BLaER1 treated with 17β-estradiol and CSF1 and Interleukin-3, amounts not matched to agents 10 nM and 100 nM (cell line): ENCODE measurements around the gene ANO1.

ENCODE experiments used
- H3K27ac ChIP-seq, 11 experiments: shearing (Covaris generic); formaldehyde crosslinking; 2 replicates each; pipeline ENCODE4 v1.8.1; 2022
- H3K27me3 ChIP-seq, 11 experiments: shearing (Covaris generic); formaldehyde crosslinking; 2 replicates each; pipeline ENCODE4 v1.8.1; 2022
- H3K36me3 ChIP-seq, 11 experiments: shearing (Covaris generic); formaldehyde crosslinking; 2 replicates each; pipeline ENCODE4 v1.8.1; 2022
- H3K4me1 ChIP-seq, 10 experiments: shearing (Covaris generic); formaldehyde crosslinking; 2 replicates each; pipeline ENCODE4 v1.8.1; 2022
- H3K4me2 ChIP-seq, 11 experiments: shearing (Covaris generic); formaldehyde crosslinking; 2 replicates each; pipeline ENCODE4 v1.8.1; 2022
- H3K4me3 ChIP-seq, 10 experiments: shearing (Covaris generic); formaldehyde crosslinking; 2 replicates each; pipeline ENCODE4 v1.8.1; 2022
- H3K9ac ChIP-seq, 11 experiments: shearing (Covaris generic); formaldehyde crosslinking; 2 replicates each; pipeline ENCODE4 v1.8.1; 2022
- H3K9me3 ChIP-seq, 11 experiments: shearing (Covaris generic); formaldehyde crosslinking; replicated peaks in 1 of 11; 2 replicates each; pipeline ENCODE4 v1.8.1; 2022
- H4K20me1 ChIP-seq, 11 experiments: shearing (Covaris generic); formaldehyde crosslinking; 2 replicates each; pipeline ENCODE4 v1.8.1; 2022
- Cebpa-rat ChIP-seq, 11 experiments: shearing (Covaris generic); IDR thresholded peaks; 2 replicates each; pipeline ENCODE4 v1.8.1; 2022

Gene ANO1

DNA sequence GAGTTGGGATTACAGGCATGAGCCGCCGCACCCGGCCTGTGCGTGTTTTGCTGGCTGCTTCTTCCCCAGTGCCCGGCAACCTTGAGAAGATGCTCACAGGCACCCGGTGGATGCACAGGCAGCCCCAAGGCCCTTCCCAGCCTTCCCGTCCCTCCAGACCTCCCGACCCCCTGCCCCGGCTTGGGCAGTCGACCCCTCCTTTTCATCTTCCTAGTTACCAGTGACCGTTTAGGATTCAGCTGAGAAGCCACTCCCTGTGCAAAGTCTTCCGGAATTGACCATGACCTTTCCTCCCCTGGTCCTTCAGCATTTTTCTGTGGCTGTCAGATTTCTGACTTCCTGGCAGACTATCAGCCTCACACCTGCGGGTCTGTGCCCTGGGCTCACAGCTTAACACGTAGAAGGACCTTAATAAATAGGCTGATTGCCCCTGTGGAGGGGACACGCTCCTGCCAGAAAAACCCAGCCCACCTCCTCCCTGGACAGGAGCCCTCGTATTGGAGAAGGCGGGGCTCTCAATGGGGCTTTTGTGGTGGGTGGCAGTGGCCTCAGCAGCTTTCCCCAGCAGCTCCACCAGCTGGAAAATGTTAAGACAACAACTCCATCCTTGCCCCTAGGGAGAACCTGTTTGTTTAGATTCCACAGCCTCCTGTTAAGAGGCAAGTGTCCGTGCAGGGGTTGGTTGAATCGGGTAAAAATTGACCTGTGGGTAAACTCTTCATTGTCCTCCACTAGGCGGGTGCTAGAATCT is 10.4 kb upstream of the ANO1 start:
- Histone ChIP-seq H3K27me3 (0 out of 22 replicates have a peak, but pooled peaks cover 0 to 5% (median 0%) of the 10 kb centered on the region in 11 experiments), H4K20me1 (no peaks in the 10 kb centered on the region; a peak in 2 of 22 replicates), H3K36me3 (no peaks in the 10 kb centered on the region), H3K4me3 (no peak overlapping the region), H3K9me3 (no peaks in the 10 kb centered on the region), H3K9ac (no peak overlapping the region), H3K4me1 (peaks cover 9 to 37% (median 20%) of the 10 kb centered on the region in 10 experiments), H3K4me2 (peak overlapping the region in 4 of 11 experiments; percentile 5 to 37 (median 14); a peak in 3 of 22 replicates), H3K27ac (no peak overlapping the region)
- no peak for TF ChIP-seq Cebpa-rat (IDR thresholded peaks at IDR 0.05)

DNA sequence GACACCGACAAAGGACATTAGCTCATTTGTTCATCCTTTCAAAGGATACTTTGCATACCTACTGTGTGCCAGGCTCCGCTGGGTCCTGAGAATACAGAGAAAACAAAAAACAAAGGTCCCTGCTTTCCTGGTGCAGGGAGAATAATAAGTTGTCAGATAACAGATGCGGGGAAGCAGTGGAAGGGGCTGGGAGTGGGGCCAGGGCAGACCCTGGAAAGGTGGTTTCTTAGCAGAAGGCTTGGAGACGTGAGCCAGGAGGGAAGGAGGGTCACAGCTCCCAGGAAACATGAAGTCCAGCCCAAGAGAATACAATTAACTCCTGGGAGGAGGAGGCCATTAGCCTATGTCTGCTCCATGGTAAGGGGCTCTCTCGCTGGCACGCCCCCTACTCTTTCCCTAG is 9.8 kb upstream of the ANO1 start:
- no peak overlapping the region for H3K9ac ChIP-seq
- no peaks in the 10 kb centered on the region for H3K9me3 ChIP-seq
- no peaks in the 10 kb centered on the region for H3K36me3 ChIP-seq
- H3K27ac ChIP-seq, result no peak overlapping the region
- H3K4me3 ChIP-seq, result no peak overlapping the region
- H3K4me2 ChIP-seq, result peak overlapping the region in 4 of 11 experiments; percentile 5 to 37 (median 14); a peak in 3 of 22 replicates
- H3K27me3 ChIP-seq, result peaks cover 0 to 9% (median 0%) of the 10 kb centered on the region in 11 experiments; a peak in 1 of 22 replicates
- no peak for TF ChIP-seq Cebpa-rat (IDR thresholded peaks at IDR 0.05)
- H3K4me1 ChIP-seq, result peaks cover 15 to 43% (median 26%) of the 10 kb centered on the region in 10 experiments
- peaks cover 0 to 5% (median 0%) of the 10 kb centered on the region in 11 experiments; a peak in 3 of 22 replicates for H4K20me1 ChIP-seq

DNA sequence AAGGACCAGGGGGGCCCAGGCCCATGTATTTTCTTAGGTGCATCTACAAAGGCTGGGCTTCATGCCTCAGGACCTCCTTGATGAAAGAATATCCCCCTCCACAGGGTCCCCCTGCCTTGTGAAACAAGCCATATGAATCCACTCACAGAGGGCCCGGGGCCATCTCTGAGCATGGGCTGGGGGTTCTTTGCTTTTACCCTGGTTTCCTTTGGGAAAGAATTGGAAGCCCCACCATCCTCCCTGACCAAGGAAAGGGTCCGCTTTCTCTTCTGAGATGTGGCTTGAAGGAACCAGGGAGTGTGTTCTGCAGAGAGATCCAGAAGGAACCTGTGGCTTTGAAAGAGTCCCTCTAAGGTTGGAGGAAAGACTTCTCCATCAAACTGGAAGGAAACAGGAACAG is 9.2 kb upstream of the ANO1 start:
- no peak overlapping the region for H3K4me2 ChIP-seq
- H3K27me3 ChIP-seq, result peaks cover 0 to 15% (median 0%) of the 10 kb centered on the region in 11 experiments; a peak in 6 of 22 replicates
- no peaks in the 10 kb centered on the region for H3K9me3 ChIP-seq
- H3K4me1 ChIP-seq, result peaks cover 21 to 49% (median 32%) of the 10 kb centered on the region in 10 experiments
- no peak overlapping the region for H3K4me3 ChIP-seq
- no peaks in the 10 kb centered on the region for H3K36me3 ChIP-seq
- no peak overlapping the region for H3K27ac ChIP-seq
- H4K20me1 ChIP-seq, result peaks cover 0 to 7% (median 0%) of the 10 kb centered on the region in 11 experiments; a peak in 3 of 22 replicates
- H3K9ac ChIP-seq, result no peak overlapping the region
- no peak for TF ChIP-seq Cebpa-rat (IDR thresholded peaks at IDR 0.05)

GRCh38 chr11:70070706-70071105 is 7.4 kb upstream of the ANO1 start:
- Histone ChIP-seq H3K27me3 (peaks cover under 1 to 33% (median 4%) of the 10 kb centered on the region in 11 experiments; a peak in 18 of 22 replicates), H3K4me2 (peak overlapping the region in 1 of 11 experiments; percentile 86; a peak in 1 of 22 replicates)

GRCh38 chr11:70071996-70072395 is 6.1 kb upstream of the ANO1 start:
- peaks cover 13 to 46% (median 17%) of the 10 kb centered on the region in 11 experiments for H3K27me3 ChIP-seq

More at GRCh38 chr11:70070706-70071105, 7.4 kb upstream of the ANO1 start:
- no peak overlapping the region for H3K27ac ChIP-seq
- H3K4me1 ChIP-seq, result peaks cover 24 to 65% (median 48%) of the 10 kb centered on the region in 10 experiments
- H3K9ac ChIP-seq, result no peak overlapping the region
- H3K9me3 ChIP-seq, result no peaks in the 10 kb centered on the region
- H4K20me1 ChIP-seq, result peaks cover 0 to 12% (median 0%) of the 10 kb centered on the region in 11 experiments; a peak in 4 of 22 replicates
- no peak for TF ChIP-seq Cebpa-rat (IDR thresholded peaks at IDR 0.05)
- no peak overlapping the region for H3K4me3 ChIP-seq
- no peaks in the 10 kb centered on the region for H3K36me3 ChIP-seq

GRCh38 chr11:70072461-70072860 is 5.7 kb upstream of the ANO1 start:
- Histone ChIP-seq H3K4me3 (peak overlapping the region in 5 of 10 experiments; percentile 7 to 38 (median 25); a peak in 5 of 20 replicates), H3K4me1 (peaks cover 24 to 71% (median 48%) of the 10 kb centered on the region in 10 experiments), H3K36me3 (no peaks in the 10 kb centered on the region), H3K27me3 (peaks cover 18 to 50% (median 22%) of the 10 kb centered on the region in 11 experiments), H3K9ac (peak overlapping the region in 4 of 11 experiments; percentile 5 to 74 (median 52); a peak in 7 of 22 replicates), H3K4me2 (peak overlapping the region; percentile 65 to 98 (median 86)), H4K20me1 (peaks cover 0 to 24% (median 0%) of the 10 kb centered on the region in 11 experiments; a peak in 5 of 22 replicates), H3K9me3 (no peaks in the 10 kb centered on the region), H3K27ac (peak overlapping the region in 4 of 11 experiments; percentile 36 to 82 (median 66); a peak in 7 of 22 replicates)
- TF ChIP-seq Cebpa-rat (IDR thresholded peaks at IDR 0.05), result no peak

More at GRCh38 chr11:70071996-70072395, 6.1 kb upstream of the ANO1 start:
- TF ChIP-seq Cebpa-rat (IDR thresholded peaks at IDR 0.05), result no peak
- Histone ChIP-seq H3K9ac (peak overlapping the region in 1 of 11 experiments; percentile 74; a peak in 2 of 22 replicates), H4K20me1 (peaks cover 0 to 19% (median 0%) of the 10 kb centered on the region in 11 experiments; a peak in 4 of 22 replicates), H3K4me1 (peaks cover 24 to 67% (median 44%) of the 10 kb centered on the region in 10 experiments), H3K36me3 (no peaks in the 10 kb centered on the region), H3K4me2 (peak overlapping the region in 9 of 11 experiments; percentile 80 to 98 (median 88); a peak in 19 of 22 replicates), H3K27ac (peak overlapping the region in 1 of 11 experiments; percentile 82; a peak in 2 of 22 replicates), H3K4me3 (no peak overlapping the region; a peak in 1 of 20 replicates), H3K9me3 (no peaks in the 10 kb centered on the region)

GRCh38 chr11:70072861-70073755 is 5.0 kb upstream of the ANO1 start:
- peaks cover 25 to 57% (median 28%) of the 10 kb centered on the region in 11 experiments for H3K27me3 ChIP-seq
- H3K4me1 ChIP-seq, result peaks cover 30 to 71% (median 55%) of the 10 kb centered on the region in 10 experiments
- H3K9me3 ChIP-seq, result no peaks in the 10 kb centered on the region
- H4K20me1 ChIP-seq, result peaks cover 0 to 30% (median under 1%) of the 10 kb centered on the region in 11 experiments; a peak in 7 of 22 replicates
- no peaks in the 10 kb centered on the region for H3K36me3 ChIP-seq
- peak overlapping the region in 6 of 11 experiments; percentile 17 to 74 (median 56); a peak in 10 of 22 replicates for H3K9ac ChIP-seq
- H3K4me3 ChIP-seq, result peak overlapping the region in 8 of 10 experiments; percentile 6 to 38 (median 24); a peak in 10 of 20 replicates
- H3K4me2 ChIP-seq, result peak overlapping the region; percentile 65 to 98 (median 86)
- TF ChIP-seq Cebpa-rat (IDR thresholded peaks at IDR 0.05), result no peak
- peak overlapping the region in 7 of 11 experiments; percentile 8 to 82 (median 36); a peak in 9 of 22 replicates for H3K27ac ChIP-seq

GRCh38 chr11:70073871-70074371 is 4.2 kb upstream of the ANO1 start:
- TF ChIP-seq Cebpa-rat (IDR thresholded peaks at IDR 0.05), result no peak
- Histone ChIP-seq H3K9ac (peak overlapping the region in 5 of 11 experiments; percentile 17 to 74 (median 62); a peak in 8 of 22 replicates), H3K36me3 (no peaks in the 10 kb centered on the region), H3K27me3 (peaks cover 33 to 65% (median 36%) of the 10 kb centered on the region in 11 experiments), H3K4me1 (peaks cover 38 to 74% (median 63%) of the 10 kb centered on the region in 10 experiments), H3K9me3 (no peaks in the 10 kb centered on the region), H3K27ac (peak overlapping the region in 5 of 11 experiments; percentile 19 to 82 (median 65); a peak in 8 of 22 replicates), H3K4me2 (peak overlapping the region; percentile 65 to 98 (median 86)), H3K4me3 (peak overlapping the region in 4 of 10 experiments; percentile 6 to 34 (median 20); a peak in 6 of 20 replicates), H4K20me1 (peaks cover 0 to 38% (median 8%) of the 10 kb centered on the region in 11 experiments; a peak in 11 of 22 replicates)
